Stimulated activated CD8-positive, alpha-beta memory T cell treated with anti-CD3 and anti-CD28 coated beads, Interleukin-4, amount 100 ng/mL, for 24 hours (primary cell): Measurements from ENCODE around the gene GPR62.
"Not testable (repeated sequence)": the region's sequence is repeated elsewhere in the genome, so short reads cannot be mapped to it uniquely, and the experiment has no call there.

Experiments
- DNase-seq: peaks from one replicate; pipeline ENCODE4 v3.0.0-alpha.2; 2020; ENCODE audit warnings: low read depth

Gene GPR62

GRCh38 chr3:51970606-51971300 is 15.6 kb downstream of the GPR62 start:
- no peak for DNase-seq

GRCh38 chr3:51971350-51971749 is 16.2 kb downstream of the GPR62 start:
- DNase-seq, result no peak

GRCh38 chr3:51974277-51974962 is 19.2 kb downstream of the GPR62 start:
- DNase-seq, result no peak

DNA sequence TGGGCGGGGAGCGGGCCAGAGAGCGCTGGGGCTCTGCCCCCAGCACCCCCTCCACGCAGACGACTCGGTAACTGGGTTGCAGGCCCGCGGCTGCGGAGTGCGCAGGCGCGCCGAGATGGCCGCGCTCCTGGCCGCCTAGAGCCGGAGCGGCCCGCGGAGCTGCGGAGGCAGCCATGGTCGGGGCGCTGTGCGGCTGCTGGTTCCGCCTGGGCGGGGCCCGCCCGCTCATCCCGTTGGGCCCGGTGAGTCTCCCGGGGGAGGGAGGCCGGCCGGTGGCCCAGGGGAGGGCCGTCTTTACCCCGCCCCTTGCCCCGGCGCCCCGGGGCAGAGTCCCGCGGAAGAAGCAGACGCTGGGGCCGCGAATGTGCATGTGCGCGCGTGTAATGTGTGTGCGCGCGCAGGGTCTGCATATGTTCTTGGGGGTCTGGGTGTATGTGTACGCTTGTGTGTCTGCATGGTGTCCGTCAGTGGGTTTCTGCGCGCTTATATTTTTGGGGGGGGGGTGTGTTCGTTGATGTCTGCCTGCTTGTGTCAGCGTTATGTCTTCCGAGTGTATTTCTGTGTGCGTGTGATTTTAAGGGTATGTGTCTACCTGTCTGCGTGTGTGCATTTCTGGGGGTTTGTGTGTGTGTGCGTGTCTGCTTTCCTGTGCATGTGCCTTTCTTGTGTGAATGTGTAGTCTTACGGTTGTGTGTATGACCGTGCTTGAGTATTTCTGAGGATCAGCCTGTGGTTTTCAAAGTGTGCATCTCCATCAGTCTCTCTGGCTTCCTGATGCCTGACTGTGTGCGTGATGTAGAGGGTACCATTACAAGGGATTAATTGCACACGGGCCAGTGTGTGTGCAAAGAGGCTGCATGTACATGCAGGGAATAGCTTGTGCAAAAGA is 20.0 kb downstream of the GPR62 start, which contains the start of gene ABHD14A:
TSS of gene ABHD14A (plus strand) at position 102 of the 889 bp plus-strand sequence. CDS start at position 174, 72 bp downstream.
- DNase-seq, result peak; percentile 51

- no peak for DNase-seq
These were observed 20.8 kb downstream of the GPR62 start for GRCh38 chr3:51975852-51976549.

- DNase-seq, result no peak
These were observed 22.4 kb downstream of the GPR62 start for GRCh38 chr3:51977446-51978142.

DNA sequence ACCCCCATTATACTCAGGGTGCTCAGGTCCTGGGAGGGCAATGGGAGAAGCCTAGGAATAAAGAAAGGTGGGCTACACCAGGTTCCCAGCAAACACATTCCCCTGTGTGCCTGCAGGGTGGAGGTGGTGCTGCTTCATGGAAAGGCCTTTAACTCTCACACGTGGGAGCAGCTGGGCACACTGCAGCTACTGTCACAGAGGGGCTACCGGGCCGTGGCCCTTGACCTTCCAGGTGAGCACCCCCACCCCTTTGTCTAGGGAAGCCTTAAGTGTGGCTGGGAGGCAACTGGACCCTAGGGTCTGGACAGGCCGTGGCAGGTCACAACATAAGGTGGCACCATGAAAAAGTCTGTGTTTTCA is 22.9 kb downstream of the GPR62 start:
- DNase-seq, result no peak

DNA sequence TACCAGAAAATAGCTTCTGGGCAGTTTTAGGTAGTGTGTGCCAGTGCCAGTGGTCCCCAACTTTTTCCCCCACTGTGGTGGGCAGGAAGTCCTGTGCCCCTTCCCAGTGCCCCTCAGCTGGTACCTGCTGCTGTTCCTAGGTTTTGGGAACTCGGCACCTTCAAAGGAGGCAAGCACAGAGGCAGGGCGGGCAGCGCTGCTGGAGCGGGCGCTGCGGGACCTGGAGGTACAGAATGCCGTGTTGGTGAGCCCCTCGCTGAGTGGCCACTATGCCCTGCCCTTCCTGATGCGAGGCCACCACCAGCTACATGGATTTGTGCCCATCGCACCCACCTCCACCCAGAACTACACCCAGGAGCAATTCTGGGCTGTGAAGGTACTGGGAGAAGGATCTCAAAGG is 25.1 kb downstream of the GPR62 start:
- no peak for DNase-seq

GRCh38 chr3:51982352-51982837 is 27.2 kb downstream of the GPR62 start:
- no peak for DNase-seq

DNA sequence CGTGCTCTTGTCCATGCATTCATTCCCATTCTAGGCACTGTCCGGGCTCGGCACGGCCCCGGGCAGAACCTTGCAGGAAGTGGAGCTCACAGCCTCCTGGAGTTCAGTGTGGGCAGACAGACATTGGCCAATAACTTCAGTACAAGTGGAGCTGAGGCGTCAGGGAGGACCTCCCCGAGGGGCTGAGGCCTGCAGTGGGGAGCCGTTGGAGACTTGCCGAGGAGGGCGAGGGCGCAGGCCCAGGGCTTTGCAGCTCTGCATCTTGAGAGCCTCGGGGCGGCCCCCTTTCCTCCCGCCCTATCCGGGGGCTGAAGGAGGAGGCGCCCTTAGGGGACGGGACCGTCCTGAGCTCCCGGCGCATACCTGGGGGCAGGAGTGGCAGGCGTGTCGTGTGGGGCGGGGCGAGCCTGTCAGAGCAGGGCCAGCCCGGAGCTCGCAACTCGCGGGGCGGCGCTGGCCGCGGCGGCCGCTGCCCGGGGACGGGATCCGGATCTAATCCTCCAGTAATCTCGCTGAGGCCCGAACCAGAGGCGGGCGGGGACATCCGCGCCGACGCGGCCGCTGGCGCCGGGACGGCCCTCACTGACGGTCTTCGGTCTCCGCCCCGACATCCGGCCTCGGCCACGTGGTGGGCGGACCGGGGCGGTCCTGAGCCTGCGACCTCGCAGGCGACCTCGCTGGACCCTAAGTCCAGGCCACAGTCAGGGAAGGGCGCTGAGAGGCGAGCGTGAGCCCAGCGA is 27.8 kb downstream of the GPR62 start, which contains the start of gene ACY1:
TSS of gene ACY1 (plus strand) at position 698 of the 740 bp plus-strand sequence. CDS start 530 bp downstream, outside the sequence.
- peak; percentile 74 for DNase-seq

DNA sequence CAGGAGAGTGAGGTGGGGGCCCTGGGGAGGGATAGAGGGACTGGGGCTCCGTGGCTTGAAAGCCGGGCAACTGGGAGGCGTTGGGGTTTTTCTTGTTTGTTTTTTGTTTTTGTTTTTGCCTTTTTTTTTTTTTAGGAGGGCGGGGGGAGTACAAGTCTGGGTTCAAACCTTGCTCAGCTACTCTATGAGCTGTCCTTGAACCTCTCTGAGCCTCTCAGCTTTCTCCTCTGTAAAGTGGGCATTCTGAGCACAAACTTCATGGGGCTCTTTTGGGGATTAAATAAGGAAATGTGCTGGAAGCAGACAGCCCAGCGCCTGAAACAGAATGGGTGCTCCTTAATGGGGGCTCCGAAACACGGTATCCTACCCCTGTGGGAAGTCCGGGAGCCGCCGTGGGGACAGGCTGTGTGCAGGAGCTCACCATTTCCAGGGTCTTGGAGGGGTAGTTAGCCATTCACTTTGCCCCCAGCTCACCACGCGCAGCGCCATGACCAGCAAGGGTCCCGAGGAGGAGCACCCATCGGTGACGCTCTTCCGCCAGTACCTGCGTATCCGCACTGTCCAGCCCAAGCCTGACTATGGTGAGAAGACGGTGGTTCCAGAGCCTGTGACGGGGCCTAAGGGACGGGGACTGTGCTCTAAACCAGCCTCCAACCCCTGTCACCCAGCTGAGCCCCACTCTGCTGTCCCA is 28.5 kb downstream of the GPR62 start:
- DNase-seq, result no peak

GRCh38 chr3:51984269-51984647 is 29.1 kb downstream of the GPR62 start:
- no peak for DNase-seq

DNA sequence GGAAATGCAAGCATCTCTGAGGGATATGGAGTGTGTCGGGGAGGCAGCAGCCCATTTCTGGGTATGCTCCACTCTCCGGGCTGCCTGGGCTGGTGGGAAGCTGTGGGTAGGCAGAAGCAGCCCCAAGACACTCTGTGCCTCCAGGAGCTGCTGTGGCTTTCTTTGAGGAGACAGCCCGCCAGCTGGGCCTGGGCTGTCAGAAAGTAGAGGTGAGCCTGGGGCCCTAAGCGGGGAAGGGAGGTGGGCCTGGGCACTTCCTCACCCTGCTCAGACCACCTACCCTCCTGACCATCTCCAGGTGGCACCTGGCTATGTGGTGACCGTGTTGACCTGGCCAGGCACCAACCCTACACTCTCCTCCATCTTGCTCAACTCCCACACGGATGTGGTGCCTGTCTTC is 29.9 kb downstream of the GPR62 start:
- DNase-seq, result no peak

- no peak for DNase-seq
These were observed 31.1 kb downstream of the GPR62 start for GRCh38 chr3:51986010-51986947.

DNA sequence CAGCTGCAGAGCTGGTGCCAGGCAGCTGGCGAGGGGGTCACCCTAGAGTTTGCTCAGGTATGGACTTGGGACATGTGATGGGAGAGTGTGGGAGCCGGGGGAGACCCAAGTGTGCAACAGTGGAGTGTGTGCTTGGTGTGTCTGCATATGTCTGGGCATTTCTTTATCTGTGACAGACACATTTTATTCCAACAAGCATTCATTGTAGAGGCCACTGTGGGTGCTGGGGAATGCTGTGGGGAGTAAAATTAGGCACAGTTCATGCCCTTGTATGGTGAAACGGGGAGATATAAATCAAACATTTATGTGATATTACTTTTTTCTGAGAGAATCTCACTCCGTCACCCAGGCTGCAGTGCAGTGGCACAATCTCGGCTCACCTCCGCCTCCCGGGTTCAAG is 32.4 kb downstream of the GPR62 start:
- DNase-seq, result no peak

DNA sequence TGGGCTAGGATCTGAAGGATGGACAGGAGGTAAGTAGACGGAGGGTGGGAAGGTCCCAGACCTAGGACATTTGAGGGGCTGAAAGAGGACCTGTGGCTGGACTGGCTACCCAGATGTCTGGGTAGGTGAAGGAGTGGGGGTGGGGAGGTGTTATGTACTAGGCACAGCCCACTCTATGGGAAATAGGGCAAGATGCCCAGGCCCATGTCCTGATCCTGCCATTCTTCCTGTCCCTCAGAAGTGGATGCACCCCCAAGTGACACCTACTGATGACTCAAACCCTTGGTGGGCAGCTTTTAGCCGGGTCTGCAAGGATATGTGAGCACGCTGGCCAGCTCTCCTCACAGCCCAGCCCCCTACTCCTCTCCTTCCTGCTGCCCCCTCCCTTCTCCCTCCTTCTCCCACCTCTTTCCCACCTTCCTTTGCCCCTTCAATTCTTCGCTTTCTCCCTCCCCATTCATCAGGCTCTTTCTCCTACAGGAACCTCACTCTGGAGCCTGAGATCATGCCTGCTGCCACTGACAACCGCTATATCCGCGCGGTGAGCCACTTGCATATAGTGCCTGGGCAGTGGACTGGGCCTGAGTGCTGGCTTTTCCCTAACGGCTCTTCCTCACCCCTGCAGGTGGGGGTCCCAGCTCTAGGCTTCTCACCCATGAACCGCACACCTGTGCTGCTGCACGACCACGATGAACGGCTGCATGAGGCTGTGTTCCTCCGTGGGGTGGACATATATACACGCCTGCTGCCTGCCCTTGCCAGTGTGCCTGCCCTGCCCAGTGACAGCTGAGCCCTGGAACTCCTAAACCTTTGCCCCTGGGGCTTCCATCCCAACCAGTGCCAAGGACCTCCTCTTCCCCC is 33.3 kb downstream of the GPR62 start:
- DNase-seq, result no peak

DNA sequence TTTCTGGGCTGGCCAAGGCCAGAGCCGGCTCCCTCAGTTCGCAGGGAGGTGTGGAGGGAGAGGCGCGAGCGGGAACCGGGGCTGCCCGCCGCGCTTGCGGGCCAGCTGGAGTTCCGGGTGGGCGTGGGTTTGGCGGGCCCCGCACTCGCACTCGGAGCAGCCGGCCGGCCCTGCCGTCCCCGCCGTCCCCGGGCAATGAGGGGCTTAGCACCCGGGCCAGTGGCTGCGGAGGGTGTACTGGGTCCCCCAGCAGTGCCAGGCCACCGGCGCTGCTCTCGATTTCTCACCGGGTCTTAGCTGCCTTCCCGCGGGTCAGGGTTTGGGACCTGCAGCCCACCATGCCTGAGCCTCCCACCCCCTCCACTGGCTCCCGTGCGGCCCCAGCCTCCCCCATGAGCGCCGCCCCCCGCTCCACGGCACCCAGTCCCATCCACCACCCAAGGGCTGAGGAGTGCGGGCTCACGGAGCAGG is 35.4 kb downstream of the GPR62 start:
- DNase-seq, result not testable (repeated sequence)
